Mesothelial cell of epicardium (in vitro differentiated cells): ENCODE measurements around the gene NHERF2. TPM values are rescaled to one million over a fixed set of nuclear protein-coding genes. Genes with fewer than 3 reads are reported as not detected.

ENCODE experiments used
- DNase-seq, 2 experiments: peaks; one replicate each; pipeline ENCODE4 v3.0.0; 2021; ENCODE audit warnings: low spot score in 2 of 2; ENCODE audit not compliant: unreplicated experiment in 2 of 2
- H3K27ac Mint-ChIP-seq: 2 replicates; pipeline ENCODE4 v1.8.0; 2021; ENCODE audit warnings: mixed read lengths
- H3K27me3 Mint-ChIP-seq: 2 replicates; pipeline ENCODE4 v1.8.0; 2021; ENCODE audit warnings: low read depth, mixed read lengths
- H3K36me3 Mint-ChIP-seq: 2 replicates; pipeline ENCODE4 v1.8.0; 2021; ENCODE audit warnings: mixed read lengths
- H3K4me1 Mint-ChIP-seq: 2 replicates; pipeline ENCODE4 v1.8.0; 2021; ENCODE audit warnings: mixed read lengths
- H3K4me3 Mint-ChIP-seq: 2 replicates; pipeline ENCODE4 v1.8.0; 2021; ENCODE audit warnings: mild to moderate bottlenecking, moderate library complexity, mixed read lengths
- H3K9me3 Mint-ChIP-seq: 2 replicates; pipeline ENCODE4 v1.8.0; 2021; ENCODE audit warnings: mixed read lengths
- CTCF ChIP-seq: fragments of 200-600 bp; sonication (generic); IDR thresholded peaks from one replicate; pipeline ENCODE4 v1.5.0; 2021; ENCODE audit warnings: antibody characterized with exemption; ENCODE audit not compliant: unreplicated experiment
- total RNA-seq: library from RNA; stranded (reverse); gene quantifications from 3 replicates; pipeline ENCODE4 v1.2.1, GENCODE V29; 2021

NHERF2 gene
- total RNA-seq, 1 donor from 2014 or later, result 51.3 TPM

DNA sequence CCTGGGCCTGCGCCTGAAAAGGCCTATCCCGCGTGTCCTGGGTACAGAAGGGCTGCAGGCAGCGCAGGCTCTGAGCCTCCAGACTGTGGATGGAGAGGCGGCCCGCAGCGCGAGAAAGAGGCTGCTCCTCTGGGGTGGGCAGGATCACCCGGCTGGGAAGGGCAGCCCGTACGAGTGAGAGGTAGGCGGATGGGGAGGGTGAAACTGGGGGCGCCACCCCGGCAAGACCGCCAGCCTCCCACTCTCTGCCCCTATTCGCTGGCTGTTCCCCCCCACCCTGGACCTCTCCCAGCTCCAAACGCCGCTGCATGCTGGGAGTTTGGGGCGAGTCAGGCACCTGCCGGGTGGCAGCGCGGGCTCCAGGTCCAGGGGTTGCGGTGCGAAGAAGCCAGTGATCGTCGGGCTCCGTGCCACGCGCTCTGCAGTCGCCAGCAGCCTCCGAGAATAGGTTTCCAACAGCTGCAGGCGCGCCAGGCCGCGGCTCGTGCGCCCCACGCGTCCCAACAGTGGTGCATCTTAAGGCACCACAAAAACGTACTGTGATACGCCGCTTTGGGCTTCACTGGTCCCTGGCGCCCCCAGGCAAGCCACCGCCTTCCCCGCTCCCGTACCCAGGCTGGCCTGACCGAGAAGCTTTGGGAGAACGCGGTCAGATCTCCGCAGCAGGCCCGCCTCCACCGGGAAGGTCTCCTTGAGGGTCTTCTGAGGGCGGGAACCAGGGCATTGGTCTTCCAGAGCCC lies 46.5 kb upstream of the NHERF2 start:
- DNase-seq, result no peak
- Mint-ChIP-seq H3K9me3 (no peaks in the 10 kb centered on the region), H3K4me3 (no peak overlapping the region), H3K27me3 (peaks cover 51% of the 10 kb centered on the region), H3K4me1 (peaks cover 12% of the 10 kb centered on the region), H3K27ac (no peak overlapping the region), H3K36me3 (peaks cover 6% of the 10 kb centered on the region)
- no peak for TF ChIP-seq CTCF

DNA sequence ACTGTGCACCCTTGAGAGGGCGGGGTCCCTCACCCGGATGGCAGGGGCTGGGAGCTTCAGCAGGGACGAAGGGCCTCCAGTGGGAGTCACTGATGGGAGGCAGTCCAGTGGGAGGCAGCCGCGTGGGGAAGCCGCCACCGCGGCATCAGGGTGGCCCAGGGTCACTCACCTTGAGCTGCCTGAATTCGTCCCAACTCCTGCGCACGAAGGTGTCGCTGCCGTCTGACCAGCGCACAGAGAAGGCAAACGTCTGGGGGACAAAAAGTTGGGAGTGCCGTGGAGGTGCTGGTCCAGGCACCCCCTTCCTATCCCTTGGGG lies 46.0 kb upstream of the NHERF2 start:
- Mint-ChIP-seq H3K4me1 (peaks cover 15% of the 10 kb centered on the region), H3K27ac (no peak overlapping the region), H3K27me3 (peaks cover 51% of the 10 kb centered on the region), H3K36me3 (peaks cover 6% of the 10 kb centered on the region), H3K9me3 (no peaks in the 10 kb centered on the region), H3K4me3 (no peak overlapping the region)
- TF ChIP-seq CTCF, result no peak
- DNase-seq, result no peak

DNA sequence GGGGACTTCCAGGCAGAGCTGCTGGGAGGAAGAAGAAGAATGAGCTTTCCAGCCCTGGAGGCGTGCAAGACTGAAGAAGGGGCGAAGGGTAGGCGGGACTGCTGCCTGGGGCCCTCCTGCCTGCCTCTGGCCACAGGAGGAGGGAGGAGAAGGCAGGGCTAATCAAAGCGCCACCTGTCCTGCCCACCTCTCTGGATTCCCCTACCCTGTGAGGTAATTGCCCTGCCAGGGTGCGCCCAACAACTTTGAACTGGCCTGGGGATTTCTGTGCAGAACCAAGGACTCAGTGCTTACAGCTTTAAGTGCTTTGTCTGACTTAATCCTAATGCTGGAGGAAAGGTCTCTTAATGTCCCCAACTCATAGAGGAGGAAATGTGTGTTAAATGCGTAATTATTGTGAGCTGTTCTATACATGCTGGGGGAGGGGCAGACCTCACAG lies 45.3 kb upstream of the NHERF2 start, which contains the start of gene NOXO1:
Gene NOXO1, minus strand, starts transcription at position 72 of the 439 bp plus-strand sequence. CDS start 290 bp downstream, outside the sequence.
- H3K9me3 Mint-ChIP-seq, result no peaks in the 10 kb centered on the region
- peaks cover 51% of the 10 kb centered on the region for H3K27me3 Mint-ChIP-seq
- TF ChIP-seq CTCF, result no peak
- no peak within 1 kb of the TSS for H3K27ac Mint-ChIP-seq
- peaks cover 5% of the 10 kb centered on the region for H3K36me3 Mint-ChIP-seq
- no peak for DNase-seq
- H3K4me3 Mint-ChIP-seq, result peak within 1 kb of the TSS; percentile 29
- H3K4me1 Mint-ChIP-seq, result peaks cover 15% of the 10 kb centered on the region

- DNase-seq, result no peak
- no peak overlapping the region for H3K4me3 Mint-ChIP-seq
- TF ChIP-seq CTCF, result no peak
- peaks cover 11% of the 10 kb centered on the region for H3K36me3 Mint-ChIP-seq
- H3K4me1 Mint-ChIP-seq, result peaks cover 15% of the 10 kb centered on the region
- peaks cover 52% of the 10 kb centered on the region for H3K27me3 Mint-ChIP-seq
- no peaks in the 10 kb centered on the region for H3K9me3 Mint-ChIP-seq
- H3K27ac Mint-ChIP-seq, result no peak overlapping the region
Observed at GRCh38 chr16:1982013-1982433, 44.7 kb upstream of the NHERF2 start.

- Mint-ChIP-seq H3K27ac (peak overlapping the region; percentile 30), H3K27me3 (peaks cover 52% of the 10 kb centered on the region)
- DNase-seq, result no peak
Observed at GRCh38 chr16:1982991-1983543, 43.6 kb upstream of the NHERF2 start.

More at GRCh38 chr16:1982991-1983543, 43.6 kb upstream of the NHERF2 start:
- Mint-ChIP-seq H3K9me3 (no peaks in the 10 kb centered on the region), H3K4me1 (peaks cover 15% of the 10 kb centered on the region), H3K4me3 (peak overlapping the region; percentile 72), H3K36me3 (peaks cover 9% of the 10 kb centered on the region)
- TF ChIP-seq CTCF, result no peak
